Thyroid gland (tissue), 4 donors: ENCODE data around the gene KIAA1755. TPM values are rescaled to one million over a fixed set of nuclear protein-coding genes. Genes with fewer than 3 reads are reported as not detected.

Experiments
- DNase-seq, 2 donors: peaks; one replicate each; pipeline ENCODE4 v3.0.0-alpha.2; 2019
- H3K27ac ChIP-seq, 3 donors: fragments of 200-600 bp; sonication (generic); 1 replicate in 2 of 3; 2 replicates in 1 of 3; pipeline ENCODE4 v1.5.1; 2016 to 2019; ENCODE audit warnings: mild to moderate bottlenecking in 1 of 3, moderate library complexity in 1 of 3
- H3K27me3 ChIP-seq: fragments of 200-600 bp; sonication (generic); one replicate; pipeline ENCODE4 v1.5.1; 2019
- H3K36me3 ChIP-seq, 2 donors: fragments of 200-600 bp; sonication (generic); one replicate each; pipeline ENCODE4 v1.5.1; 2016 to 2019
- H3K4me1 ChIP-seq, 2 donors: fragments of 200-600 bp; sonication (generic); one replicate each; pipeline ENCODE4 v1.5.1; 2017 to 2019
- H3K4me3 ChIP-seq, 3 donors: fragments of 200-600 bp; sonication (generic); replicated peaks in 1 of 3; 1 replicate in 2 of 3; 2 replicates in 1 of 3; pipeline ENCODE4 v1.5.1; 2016; ENCODE audit warnings: mild to moderate bottlenecking in 1 of 3
- H3K9me3 ChIP-seq: fragments of 200-600 bp; sonication (generic); one replicate; pipeline ENCODE4 v1.5.1; 2017
- POLR2A ChIP-seq, 2 donors: fragments of 450-650 bp; IDR thresholded peaks; one replicate each; pipeline ENCODE4 v1.6.1; 2017; ENCODE audit warnings: antibody characterized with exemption in 2 of 2, mild to moderate bottlenecking in 2 of 2, moderate library complexity in 1 of 2
- WGBS, 2 donors: methylation state at CpG; one replicate each; pipeline ENCODE4 v1.1.5; 2017; 5-methylcytosine and 5-hydroxymethylcytosine counted together
- intact Hi-C: fragments of 100-400 bp; cut with DNase I; formaldehyde crosslinking; loops from one replicate; pipeline ENCODE4 v1.15.1; 2023
- total RNA-seq, 4 donors: library from RNA; depleted of rRNA; stranded (reverse); fragments of >200 nt; gene quantifications; one replicate each; pipeline ENCODE4 v1.2.3, GENCODE V29; 2016
- TF ChIP-seq, protein P1 (sequence below), 6 experiments: fragments of 200-600 bp in 3 of 6; fragments of 450-650 bp in 3 of 6; sonication (generic) in 3 of 6; IDR thresholded peaks; one replicate each; pipeline ENCODE4 v1.5.1; 2016 to 2019; ENCODE audit warnings: antibody characterized with exemption in 6 of 6, mild to moderate bottlenecking in 2 of 6, inconsistent platforms in 1 of 6, moderate library complexity in 1 of 6

The KIAA1755 gene
- total RNA-seq, 4 donors from 2014 or later, result 1.0 to 5.5 (median 1.7) TPM

DNA sequence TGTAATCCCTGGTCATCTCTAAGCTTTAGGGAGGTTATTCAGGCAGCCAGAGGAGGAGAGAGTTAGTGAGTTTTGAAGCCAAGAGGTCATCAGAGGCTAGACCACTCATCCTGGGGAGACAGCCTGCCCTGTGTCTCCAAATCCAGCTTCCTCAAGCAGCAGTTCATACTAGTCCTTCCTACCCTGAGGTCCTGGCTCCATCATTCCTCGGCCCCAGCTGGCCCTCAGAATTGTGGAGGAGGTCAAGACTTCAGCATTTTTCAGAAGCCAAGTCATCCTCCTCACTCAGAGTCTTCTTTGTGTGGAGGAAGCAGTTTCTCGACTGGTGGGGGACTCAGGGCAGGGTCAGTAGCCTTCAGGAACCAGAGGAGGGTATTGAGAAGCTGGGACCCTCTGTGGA lies 12.4 kb upstream of the KIAA1755 start:
- H3K4me1 ChIP-seq, result peaks cover 0 to 9% of the 10 kb centered on the region in 2 donors
- 71 to 75% methylated on average over 2 of the region's 2 CpGs for WGBS, 2 donors
- intact Hi-C loops, result no loop called here
- no peak overlapping the region for H3K27ac ChIP-seq
- H3K9me3 ChIP-seq, result no peaks in the 10 kb centered on the region
- TF ChIP-seq, protein P1, sequence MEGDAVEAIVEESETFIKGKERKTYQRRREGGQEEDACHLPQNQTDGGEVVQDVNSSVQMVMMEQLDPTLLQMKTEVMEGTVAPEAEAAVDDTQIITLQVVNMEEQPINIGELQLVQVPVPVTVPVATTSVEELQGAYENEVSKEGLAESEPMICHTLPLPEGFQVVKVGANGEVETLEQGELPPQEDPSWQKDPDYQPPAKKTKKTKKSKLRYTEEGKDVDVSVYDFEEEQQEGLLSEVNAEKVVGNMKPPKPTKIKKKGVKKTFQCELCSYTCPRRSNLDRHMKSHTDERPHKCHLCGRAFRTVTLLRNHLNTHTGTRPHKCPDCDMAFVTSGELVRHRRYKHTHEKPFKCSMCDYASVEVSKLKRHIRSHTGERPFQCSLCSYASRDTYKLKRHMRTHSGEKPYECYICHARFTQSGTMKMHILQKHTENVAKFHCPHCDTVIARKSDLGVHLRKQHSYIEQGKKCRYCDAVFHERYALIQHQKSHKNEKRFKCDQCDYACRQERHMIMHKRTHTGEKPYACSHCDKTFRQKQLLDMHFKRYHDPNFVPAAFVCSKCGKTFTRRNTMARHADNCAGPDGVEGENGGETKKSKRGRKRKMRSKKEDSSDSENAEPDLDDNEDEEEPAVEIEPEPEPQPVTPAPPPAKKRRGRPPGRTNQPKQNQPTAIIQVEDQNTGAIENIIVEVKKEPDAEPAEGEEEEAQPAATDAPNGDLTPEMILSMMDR (IDR thresholded peaks at IDR 0.05), result no peak
- TF ChIP-seq POLR2A (IDR thresholded peaks at IDR 0.05), result no peak
- DNase-seq, result no peak
- no peak overlapping the region for H3K4me3 ChIP-seq
- no peaks in the 10 kb centered on the region for H3K27me3 ChIP-seq
- no peaks in the 10 kb centered on the region for H3K36me3 ChIP-seq

DNA sequence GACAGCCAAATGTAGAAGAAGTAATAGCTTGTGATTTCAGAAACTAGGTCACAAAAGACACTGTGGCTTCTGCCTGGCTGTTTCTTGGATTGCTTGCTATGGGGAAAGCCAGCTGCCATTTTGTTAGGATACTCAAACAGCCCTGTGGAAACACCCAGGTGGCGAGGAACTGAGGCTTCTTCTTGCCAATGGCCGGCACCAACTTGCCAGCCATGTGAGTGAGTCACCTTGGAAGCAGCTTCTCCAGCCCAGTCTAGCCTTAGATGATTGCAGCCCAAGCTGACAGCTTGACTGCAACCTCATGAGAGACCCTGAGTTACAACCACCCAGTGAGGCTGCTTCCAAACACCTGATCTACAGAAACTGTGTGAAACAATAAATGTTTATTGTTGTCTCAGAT lies 11.9 kb upstream of the KIAA1755 start:
- Histone ChIP-seq H3K4me3 (no peak overlapping the region), H3K9me3 (no peaks in the 10 kb centered on the region), H3K27me3 (no peaks in the 10 kb centered on the region), H3K4me1 (peaks cover 0 to 9% of the 10 kb centered on the region in 2 donors), H3K36me3 (no peaks in the 10 kb centered on the region), H3K27ac (no peak overlapping the region)
- no peak for DNase-seq
- no peak for TF ChIP-seq POLR2A (IDR thresholded peaks at IDR 0.05)
- TF ChIP-seq, protein P1 (IDR thresholded peaks at IDR 0.05), result no peak
- intact Hi-C loops, result no loop called here
- 89 to 100% methylated on average over 2 of the region's 2 CpGs for WGBS, 2 donors

DNA sequence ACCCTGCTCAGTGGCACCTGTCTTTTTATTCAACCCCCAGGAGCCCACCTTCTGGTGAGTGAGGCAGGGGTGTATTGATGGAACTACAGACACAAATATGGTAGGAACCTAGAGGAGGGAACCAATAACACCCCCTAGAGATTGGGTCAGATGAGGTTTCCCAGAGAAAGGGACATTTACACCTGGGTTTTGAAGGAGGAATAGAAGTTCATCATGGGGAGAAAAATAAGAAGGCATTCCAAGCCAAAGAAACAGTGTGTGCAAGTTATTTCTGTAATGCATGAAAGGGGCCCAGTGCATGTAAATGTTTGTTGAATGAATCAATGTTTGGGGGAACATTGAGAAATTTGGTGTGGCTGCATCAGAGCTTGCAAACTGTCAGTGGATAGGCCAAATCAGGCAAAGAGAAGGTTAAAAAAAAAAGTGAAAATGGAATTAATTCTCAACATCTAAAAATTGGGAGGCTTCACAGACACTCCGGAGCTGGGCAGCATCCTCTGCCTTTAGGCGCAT lies 11.1 kb upstream of the KIAA1755 start:
- Histone ChIP-seq H3K9me3 (no peaks in the 10 kb centered on the region), H3K27ac (no peak overlapping the region), H3K36me3 (no peaks in the 10 kb centered on the region), H3K27me3 (no peaks in the 10 kb centered on the region), H3K4me3 (no peak overlapping the region), H3K4me1 (peaks cover 0 to 9% of the 10 kb centered on the region in 2 donors)
- WGBS, 2 donors, result 89 to 92% methylated on average over 2 of the region's 2 CpGs
- DNase-seq, result no peak
- intact Hi-C loops, result no loop called here
- TF ChIP-seq POLR2A (IDR thresholded peaks at IDR 0.05), result no peak
- TF ChIP-seq, protein P1 (IDR thresholded peaks at IDR 0.05), result no peak

DNA sequence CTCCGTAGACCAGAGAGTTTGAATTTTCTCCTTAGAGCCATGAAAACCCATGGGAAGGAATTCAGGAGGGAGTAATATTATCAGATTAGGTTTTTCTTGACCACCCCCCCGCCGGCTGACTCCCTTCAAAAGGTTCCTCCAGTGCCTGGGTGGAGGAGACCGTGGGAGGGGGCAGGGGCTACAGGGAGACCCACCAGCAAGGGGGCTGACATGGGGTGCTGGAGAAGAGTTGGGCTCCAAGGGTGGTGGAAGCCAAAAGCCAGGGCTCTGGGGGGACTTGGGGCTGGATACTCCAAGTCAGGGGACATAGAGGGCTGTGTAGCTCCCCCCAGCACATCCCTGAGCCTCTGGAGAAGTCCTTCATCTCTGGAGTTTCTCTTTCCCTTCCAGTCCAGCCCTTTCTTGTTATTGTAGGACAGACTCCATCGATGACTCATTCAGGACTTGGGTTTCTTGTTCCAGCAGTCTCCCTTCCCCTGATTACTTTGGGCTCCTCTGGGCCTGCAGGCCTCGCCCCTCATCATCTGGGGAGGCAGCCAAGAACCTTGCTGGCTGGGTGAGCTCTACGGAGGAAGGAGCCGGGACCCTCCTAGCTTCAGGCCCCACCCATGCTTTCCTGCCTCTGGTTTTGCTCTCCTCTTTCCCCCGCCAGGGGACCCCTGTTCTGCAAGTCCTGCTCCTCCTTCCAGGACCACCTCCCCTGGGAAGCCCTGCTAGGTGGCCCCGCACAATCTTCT lies 10.5 kb upstream of the KIAA1755 start:
- intact Hi-C loops, result no loop called here
- TF ChIP-seq, protein P1 (IDR thresholded peaks at IDR 0.05), result no peak
- TF ChIP-seq POLR2A (IDR thresholded peaks at IDR 0.05), result no peak
- Histone ChIP-seq H3K27me3 (no peaks in the 10 kb centered on the region), H3K4me3 (no peak overlapping the region), H3K36me3 (no peaks in the 10 kb centered on the region), H3K4me1 (peaks cover 0 to 9% of the 10 kb centered on the region in 2 donors), H3K27ac (no peak overlapping the region), H3K9me3 (no peaks in the 10 kb centered on the region)
- DNase-seq, result no peak
- WGBS, 2 donors, result 44 to 55% methylated on average over 10 of the region's 10 CpGs

DNA sequence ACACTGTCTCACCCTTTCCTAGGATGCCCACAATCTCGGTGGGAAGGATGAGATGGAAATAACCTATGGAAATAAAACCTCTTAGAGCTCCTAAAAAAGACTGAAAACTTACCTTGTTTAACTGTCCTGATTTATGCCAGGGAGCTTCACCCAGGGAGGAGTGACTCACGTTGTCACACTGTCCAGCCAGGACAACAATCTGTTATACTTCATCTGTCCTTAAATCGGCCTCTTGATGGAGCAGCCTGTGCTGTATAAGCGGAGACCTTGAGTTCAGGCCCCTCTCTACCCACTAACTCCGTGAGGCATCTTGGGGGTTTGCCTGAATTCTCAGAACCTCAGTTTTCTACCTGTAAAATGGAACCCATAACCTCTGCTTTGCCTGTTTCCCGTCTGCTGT lies 9.2 kb upstream of the KIAA1755 start:
- Histone ChIP-seq H3K27ac (no peak overlapping the region), H3K4me3 (no peak overlapping the region), H3K4me1 (peaks cover 0 to 9% of the 10 kb centered on the region in 2 donors), H3K9me3 (no peaks in the 10 kb centered on the region), H3K36me3 (no peaks in the 10 kb centered on the region), H3K27me3 (no peaks in the 10 kb centered on the region)
- 83 to 84% methylated on average over 6 of the region's 6 CpGs for WGBS, 2 donors
- TF ChIP-seq, protein P1 (IDR thresholded peaks at IDR 0.05), result no peak
- TF ChIP-seq POLR2A (IDR thresholded peaks at IDR 0.05), result no peak
- intact Hi-C loops, result no loop called here
- DNase-seq, result no peak
